Fibroblast of lung (primary cell): ENCODE measurements around the gene USP6NL. TPM values are rescaled to one million over a fixed set of nuclear protein-coding genes. Genes with fewer than 3 reads are reported as not detected.

Experiments used
- DNase-seq, 2 donors: peaks; one replicate each; pipeline versions ENCODE4 v3.0.0 to v3.0.0-alpha.2; 2010; ENCODE audit warnings: low read depth in 2 of 2
- H2AFZ ChIP-seq: 2 replicates; pipeline ENCODE4 v1.5.1; 2012; ENCODE audit warnings: low read length, control low read depth, inconsistent platforms
- H3K27ac ChIP-seq: 2 replicates; pipeline ENCODE4 v1.5.1; 2011; ENCODE audit warnings: low read length, control low read depth; ENCODE audit not compliant: insufficient read depth
- H3K27me3 ChIP-seq: 2 replicates; pipeline ENCODE4 v1.5.1; 2011; ENCODE audit warnings: mild to moderate bottlenecking, low read length; ENCODE audit not compliant: control insufficient read depth, insufficient read depth
- H3K36me3 ChIP-seq: 2 replicates; pipeline ENCODE4 v1.5.1; 2011; ENCODE audit warnings: low read length; ENCODE audit not compliant: control insufficient read depth, insufficient read depth
- H3K4me1 ChIP-seq: 2 replicates; pipeline ENCODE4 v1.5.1; 2011; ENCODE audit warnings: low read length; ENCODE audit not compliant: control insufficient read depth, insufficient read depth; ENCODE audit errors: extremely low read depth
- H3K4me2 ChIP-seq: 2 replicates; pipeline ENCODE4 v1.5.1; 2011; ENCODE audit warnings: low read length, control low read depth; ENCODE audit not compliant: insufficient read depth; ENCODE audit errors: extremely low read depth
- H3K4me3 ChIP-seq, 4 experiments: fragments of 200-600 bp in 1 of 4; sonication (generic) in 1 of 4; replicated peaks in 1 of 4; 2 replicates each; pipeline ENCODE4 v1.5.1; 2011 to 2016; ENCODE audit warnings: low read length in 4 of 4, low read depth in 3 of 4, mild to moderate bottlenecking in 3 of 4, control low read depth in 2 of 4, inconsistent platforms in 1 of 4, mixed read lengths in 1 of 4; ENCODE audit not compliant: insufficient read depth in 1 of 4; ENCODE audit errors: control extremely low read depth in 1 of 4
- H3K79me2 ChIP-seq: 2 replicates; pipeline ENCODE4 v1.5.1; 2012; ENCODE audit warnings: mild to moderate bottlenecking, low read length, inconsistent platforms; ENCODE audit not compliant: control insufficient read depth, insufficient read depth
- H3K9ac ChIP-seq: 2 replicates; pipeline ENCODE4 v1.5.1; 2011; ENCODE audit warnings: mild to moderate bottlenecking, low read length, control low read depth; ENCODE audit not compliant: insufficient read depth
- H3K9me3 ChIP-seq: 2 replicates; pipeline ENCODE4 v1.5.1; 2012; ENCODE audit warnings: low read depth, low read length; ENCODE audit not compliant: control insufficient read depth, insufficient read depth
- H4K20me1 ChIP-seq: 2 replicates; pipeline ENCODE4 v1.5.1; 2011; ENCODE audit warnings: low read length; ENCODE audit not compliant: control insufficient read depth, insufficient read depth; ENCODE audit errors: extremely low read depth
- EZH2 ChIP-seq: IDR thresholded peaks from 2 replicates; pipeline ENCODE4 v1.5.1; 2012; ENCODE audit warnings: low read length, control low read depth, mild to moderate bottlenecking; ENCODE audit errors: missing control alignments
- polyA plus RNA-seq, 2 donors: library from polyadenylated mRNA; depleted of rRNA in 1 of 2; stranded (reverse) in 1 of 2; unstranded in 1 of 2; fragments of >200 nt; gene quantifications; 2 replicates each; pipeline ENCODE4 v1.2.1, GENCODE V29; 2011 to 2012; ENCODE audit warnings: missing spikeins in 1 of 2
- total RNA-seq: library from RNA; depleted of rRNA; stranded (reverse); fragments of >200 nt; gene quantifications from 2 replicates; pipeline ENCODE4 v1.2.1, GENCODE V29; 2014
- TF ChIP-seq, protein P1 (sequence below), 2 donors: IDR thresholded peaks in 1 of 2; conservative IDR thresholded peaks in 1 of 2; 1 replicate in 1 of 2; 2 replicates in 1 of 2; pipeline ENCODE4 v1.5.1; 2011 to 2012; ENCODE audit warnings: low read length in 2 of 2, control low read depth in 1 of 2, inconsistent platforms in 1 of 2, low read depth in 1 of 2, mild to moderate bottlenecking in 1 of 2

Gene USP6NL
- total and polyA plus RNA-seq, 2 donors (not counting 1 experiment from before 2014, with no cell fraction given): 8.9 to 13.4 TPM

DNA sequence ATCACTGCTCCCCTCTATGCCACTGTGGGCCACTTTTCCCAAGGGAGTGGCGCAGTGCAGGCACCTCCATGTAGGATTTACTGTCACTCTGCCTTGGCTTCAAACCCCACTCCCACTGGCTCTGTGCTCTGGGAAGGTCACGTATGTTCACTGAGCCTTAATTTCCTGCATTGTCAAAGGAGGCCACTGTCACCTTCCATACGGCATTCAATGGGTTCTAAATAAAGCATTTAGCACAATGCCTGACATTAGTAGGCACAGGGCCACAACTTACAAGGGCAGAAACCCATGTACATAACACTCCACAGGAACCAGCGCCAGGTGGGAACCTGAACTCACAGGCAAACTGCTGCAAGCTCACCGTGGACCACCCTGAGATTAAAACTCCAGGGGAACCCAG is 196.4 kb downstream of the USP6NL start:
- Histone ChIP-seq H4K20me1 (no peaks in the 10 kb centered on the region), H3K27ac (no peak overlapping the region), H3K9ac (no peak overlapping the region), H3K36me3 (no peaks in the 10 kb centered on the region), H3K27me3 (no peaks in the 10 kb centered on the region), H2AFZ (no peak overlapping the region), H3K9me3 (no peaks in the 10 kb centered on the region), H3K4me1 (no peaks in the 10 kb centered on the region), H3K79me2 (no peaks in the 10 kb centered on the region), H3K4me2 (no peak overlapping the region), H3K4me3 (no peak overlapping the region)
- DNase-seq: no peak
- TF ChIP-seq EZH2: no peak
- TF ChIP-seq, protein P1, sequence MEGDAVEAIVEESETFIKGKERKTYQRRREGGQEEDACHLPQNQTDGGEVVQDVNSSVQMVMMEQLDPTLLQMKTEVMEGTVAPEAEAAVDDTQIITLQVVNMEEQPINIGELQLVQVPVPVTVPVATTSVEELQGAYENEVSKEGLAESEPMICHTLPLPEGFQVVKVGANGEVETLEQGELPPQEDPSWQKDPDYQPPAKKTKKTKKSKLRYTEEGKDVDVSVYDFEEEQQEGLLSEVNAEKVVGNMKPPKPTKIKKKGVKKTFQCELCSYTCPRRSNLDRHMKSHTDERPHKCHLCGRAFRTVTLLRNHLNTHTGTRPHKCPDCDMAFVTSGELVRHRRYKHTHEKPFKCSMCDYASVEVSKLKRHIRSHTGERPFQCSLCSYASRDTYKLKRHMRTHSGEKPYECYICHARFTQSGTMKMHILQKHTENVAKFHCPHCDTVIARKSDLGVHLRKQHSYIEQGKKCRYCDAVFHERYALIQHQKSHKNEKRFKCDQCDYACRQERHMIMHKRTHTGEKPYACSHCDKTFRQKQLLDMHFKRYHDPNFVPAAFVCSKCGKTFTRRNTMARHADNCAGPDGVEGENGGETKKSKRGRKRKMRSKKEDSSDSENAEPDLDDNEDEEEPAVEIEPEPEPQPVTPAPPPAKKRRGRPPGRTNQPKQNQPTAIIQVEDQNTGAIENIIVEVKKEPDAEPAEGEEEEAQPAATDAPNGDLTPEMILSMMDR (conservative IDR thresholded peaks at IDR 0.05 in 1 of 2, IDR thresholded peaks at IDR 0.05 in 1 of 2; ENCODE audit: low read depth in 1 of 2, low read length in 2 of 2): no peak

DNA sequence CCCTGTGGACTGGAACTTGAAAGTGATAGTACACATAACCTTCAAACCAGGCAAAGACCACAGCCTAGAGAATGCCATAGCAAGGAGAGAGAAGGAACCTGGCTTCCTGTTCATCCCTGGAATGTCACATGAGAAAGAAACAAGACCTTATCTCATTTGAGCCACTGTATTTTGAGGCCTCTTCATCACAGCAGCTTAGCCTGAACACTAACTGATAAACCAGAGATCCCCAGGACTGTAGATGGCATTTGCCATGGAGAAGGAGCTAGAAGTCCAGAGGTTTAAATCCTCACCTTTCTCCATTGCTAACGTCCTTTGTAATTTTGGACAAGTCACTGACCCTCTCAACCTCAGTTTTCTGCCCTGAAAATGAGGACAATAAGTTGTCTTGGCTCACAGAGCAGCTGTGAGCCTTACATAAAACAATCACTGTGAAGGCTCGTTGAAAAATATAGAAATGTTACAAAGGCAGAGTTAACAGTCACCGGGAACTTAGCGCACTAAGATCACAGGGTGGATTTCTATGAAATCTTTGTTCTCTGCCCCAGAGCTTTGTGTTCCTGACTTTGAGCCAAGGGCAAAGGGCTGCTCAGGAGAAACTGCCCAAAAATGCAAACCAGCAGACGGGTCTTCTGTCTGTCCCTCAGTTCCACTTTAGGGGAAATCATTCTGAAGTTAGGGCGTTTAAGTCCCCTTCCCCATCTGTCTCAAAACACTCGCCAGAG is 197.0 kb downstream of the USP6NL start:
- TF ChIP-seq EZH2: no peak
- TF ChIP-seq, protein P1 (conservative IDR thresholded peaks at IDR 0.05 in 1 of 2, IDR thresholded peaks at IDR 0.05 in 1 of 2; ENCODE audit: low read depth in 1 of 2, low read length in 2 of 2): no peak
- no peak overlapping the region for H3K27ac ChIP-seq
- no peak overlapping the region for H3K4me3 ChIP-seq
- DNase-seq: no peak
- H3K27me3 ChIP-seq: no peaks in the 10 kb centered on the region
- H3K9ac ChIP-seq: no peak overlapping the region
- no peaks in the 10 kb centered on the region for H4K20me1 ChIP-seq
- H3K4me1 ChIP-seq: no peaks in the 10 kb centered on the region
- H3K79me2 ChIP-seq: no peaks in the 10 kb centered on the region
- no peak overlapping the region for H2AFZ ChIP-seq
- no peaks in the 10 kb centered on the region for H3K36me3 ChIP-seq
- H3K4me2 ChIP-seq: no peak overlapping the region
- no peaks in the 10 kb centered on the region for H3K9me3 ChIP-seq

DNA sequence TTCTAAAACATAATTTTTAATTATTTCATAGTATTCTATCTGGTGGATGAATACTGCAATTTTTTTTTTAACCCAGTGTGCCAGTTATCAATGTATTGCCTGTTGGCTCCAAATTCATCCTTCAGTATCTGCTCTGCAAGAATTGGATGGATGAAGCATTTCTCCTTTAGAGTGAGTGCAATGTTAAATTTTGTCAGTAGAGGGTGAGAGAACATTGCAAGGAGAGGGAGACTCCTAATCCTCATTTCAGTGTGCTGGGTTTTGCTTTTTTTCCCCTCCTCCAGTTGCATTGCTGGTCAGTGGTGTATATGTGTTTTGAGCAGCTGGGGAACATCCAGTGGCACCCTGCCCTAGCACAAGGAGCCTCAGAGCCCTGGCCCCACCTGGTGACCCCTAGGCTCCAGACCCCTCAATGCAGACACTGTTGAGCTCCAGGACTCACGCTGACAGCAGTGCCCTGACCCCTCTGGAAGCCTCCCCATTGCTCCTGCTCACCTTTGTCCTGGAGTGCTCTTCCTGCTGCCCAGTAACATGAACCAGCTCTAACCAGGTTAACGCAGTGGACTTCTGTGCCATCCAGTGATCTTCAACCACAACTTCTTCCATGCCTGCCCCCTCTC is 199.4 kb downstream of the USP6NL start:
- no peaks in the 10 kb centered on the region for H3K9me3 ChIP-seq
- TF ChIP-seq, protein P1 (conservative IDR thresholded peaks at IDR 0.05 in 1 of 2, IDR thresholded peaks at IDR 0.05 in 1 of 2; ENCODE audit: low read depth in 1 of 2, low read length in 2 of 2): peak; percentile 8 to 13
- no peak for TF ChIP-seq EZH2
- no peak overlapping the region for H3K27ac ChIP-seq
- DNase-seq: no peak
- no peaks in the 10 kb centered on the region for H3K36me3 ChIP-seq
- no peaks in the 10 kb centered on the region for H3K4me1 ChIP-seq
- no peaks in the 10 kb centered on the region for H3K27me3 ChIP-seq
- H2AFZ ChIP-seq: no peak overlapping the region
- no peaks in the 10 kb centered on the region for H3K79me2 ChIP-seq
- H3K9ac ChIP-seq: no peak overlapping the region
- no peak overlapping the region for H3K4me2 ChIP-seq
- no peaks in the 10 kb centered on the region for H4K20me1 ChIP-seq
- no peak overlapping the region for H3K4me3 ChIP-seq
